Measurements from ENCODE around the gene PPP1R3F. TPM values are rescaled to one million over a fixed set of nuclear protein-coding genes. Genes with fewer than 3 reads are reported as not detected.

Gene PPP1R3F
- total and polyA plus RNA-seq, 2 donors (not counting 1 experiment from before 2014, with no cell fraction given), result 3.7 to 10.2 TPM

DNA sequence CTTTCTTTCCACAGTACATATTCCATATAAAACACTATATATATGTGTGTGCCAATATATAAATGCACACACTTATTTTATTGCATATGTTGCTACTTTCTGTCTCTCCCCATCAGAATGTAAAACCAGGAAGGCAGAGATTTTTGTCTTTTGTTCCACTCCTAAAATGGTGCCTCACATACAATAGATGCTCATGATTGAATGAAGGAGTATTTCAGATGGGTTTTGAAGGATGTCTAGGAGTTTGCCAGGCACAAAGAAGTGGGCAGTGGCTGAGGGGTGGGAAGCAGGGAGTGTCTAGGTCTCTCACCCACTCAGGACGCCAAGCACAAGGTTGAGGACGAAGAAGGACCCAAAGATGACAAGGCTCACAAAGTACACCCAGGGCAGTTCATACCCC is 41.9 kb upstream of the PPP1R3F start:
- no peaks in the 10 kb centered on the region for H3K27me3 Mint-ChIP-seq
- H3K9me3 Mint-ChIP-seq (ENCODE audit: insufficient read depth), result no peaks in the 10 kb centered on the region
- no peak overlapping the region for H2AFZ ChIP-seq (ENCODE audit: insufficient read depth, low read depth, low read length, poor library complexity, severe bottlenecking)
- ChIA-PET CTCF (no interaction called here), POLR2A (no interaction called here)
- peaks cover 5 to 14% of the 10 kb centered on the region in 2 donors for H3K4me1 ChIP-seq (ENCODE audit: control insufficient read depth in 2 of 2, insufficient read depth in 2 of 2, low read length in 2 of 2)
- no peak overlapping the region for H3K9ac ChIP-seq (ENCODE audit: low read length)
- no peaks in the 10 kb centered on the region for H3K9me3 ChIP-seq (ENCODE audit: control extremely low read depth in 1 of 3, control insufficient read depth in 2 of 3, insufficient read depth in 1 of 3, low read length in 2 of 3)
- no peaks in the 10 kb centered on the region for H3K27me3 ChIP-seq (replicated peaks in 1 of 4; ENCODE audit: control extremely low read depth in 1 of 4, control insufficient read depth in 3 of 4, insufficient read depth in 4 of 4, low read length in 3 of 4)
- H3K4me1 Mint-ChIP-seq, result peaks cover 14% of the 10 kb centered on the region
- no peaks in the 10 kb centered on the region for H3K36me3 ChIP-seq (replicated peaks in 1 of 2; ENCODE audit: control extremely low read depth in 1 of 2, control insufficient read depth in 1 of 2, extremely low read depth in 1 of 2, insufficient read depth in 2 of 2, low read length in 1 of 2)
- H3K4me2 ChIP-seq (replicated peaks; ENCODE audit: low read depth, low read length, poor library complexity, severe bottlenecking), result no peak overlapping the region
- no peaks in the 10 kb centered on the region for H3K79me2 ChIP-seq (ENCODE audit: control insufficient read depth, insufficient read depth, low read length)
- DNase-seq, result no peak
- WGBS (ENCODE audit: insufficient coverage), result 93% methylated on average over 2 of the region's 2 CpGs
- H3K4me3 Mint-ChIP-seq, result peak overlapping the region; percentile 19
- no peak for TF ChIP-seq CTCF (IDR thresholded peaks at IDR 0.05)
- no peak for TF ChIP-seq EZH2 (IDR thresholded peaks at IDR 0.05; ENCODE audit: borderline replicate concordance, insufficient read depth, low read depth, low read length, poor library complexity, severe bottlenecking)
- intact Hi-C loops (cut with micrococcal nuclease), result no loop called here
- no peak overlapping the region for H3K4me3 ChIP-seq (ENCODE audit: control extremely low read depth in 1 of 5, extremely low read depth in 1 of 5, insufficient read depth in 1 of 5, low read depth in 2 of 5, low read length in 4 of 5)
- no peak for ATAC-seq (ENCODE audit: low read depth)
- H3K27ac ChIP-seq (ENCODE audit: low read length in 2 of 2), result no peak overlapping the region
- no peak overlapping the region for H3K27ac Mint-ChIP-seq
- no peaks in the 10 kb centered on the region for H4K20me1 ChIP-seq (ENCODE audit: control insufficient read depth, insufficient read depth, low read length, poor library complexity, severe bottlenecking)

DNA sequence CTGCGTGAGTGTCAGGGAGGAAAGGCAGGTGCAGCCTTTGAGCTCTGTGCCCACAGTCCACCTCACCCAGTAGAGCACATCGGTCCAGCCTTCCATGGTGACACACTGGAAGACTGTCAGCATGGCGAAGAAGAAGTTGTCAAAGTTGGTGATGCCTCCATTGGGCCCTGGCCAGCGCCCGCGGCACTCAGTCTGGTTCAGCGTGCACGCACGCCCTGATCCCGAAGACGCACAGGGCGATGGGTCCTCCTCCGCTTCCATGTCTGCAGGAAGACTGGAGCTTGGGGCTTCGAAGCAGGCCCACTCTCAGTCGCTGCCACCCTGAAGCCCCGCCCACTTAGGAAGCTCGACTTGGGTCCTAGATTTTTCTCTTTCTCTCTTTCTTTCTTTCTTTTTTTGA is 41.4 kb upstream of the PPP1R3F start:
- H3K4me2 ChIP-seq (replicated peaks; ENCODE audit: low read depth, low read length, poor library complexity, severe bottlenecking), result no peak overlapping the region
- TF ChIP-seq CTCF (IDR thresholded peaks at IDR 0.05), result no peak
- TF ChIP-seq EZH2 (IDR thresholded peaks at IDR 0.05; ENCODE audit: borderline replicate concordance, insufficient read depth, low read depth, low read length, poor library complexity, severe bottlenecking), result no peak
- Mint-ChIP-seq H3K4me1 (peaks cover 14% of the 10 kb centered on the region), H3K9me3 (ENCODE audit: insufficient read depth) (no peaks in the 10 kb centered on the region), H3K27me3 (no peaks in the 10 kb centered on the region), H3K27ac (no peak overlapping the region), H3K4me3 (no peak overlapping the region)
- CTCF ChIA-PET, result no interaction called here
- H3K79me2 ChIP-seq (ENCODE audit: control insufficient read depth, insufficient read depth, low read length), result no peaks in the 10 kb centered on the region
- H3K4me1 ChIP-seq (ENCODE audit: control insufficient read depth in 2 of 2, insufficient read depth in 2 of 2, low read length in 2 of 2), result peaks cover 5 to 14% of the 10 kb centered on the region in 2 donors
- H3K4me3 ChIP-seq (ENCODE audit: control extremely low read depth in 1 of 5, extremely low read depth in 1 of 5, insufficient read depth in 1 of 5, low read depth in 2 of 5, low read length in 4 of 5), result no peak overlapping the region
- DNase-seq (no peak), ATAC-seq (ENCODE audit: low read depth) (no peak)
- H3K36me3 ChIP-seq (replicated peaks in 1 of 2; ENCODE audit: control extremely low read depth in 1 of 2, control insufficient read depth in 1 of 2, extremely low read depth in 1 of 2, insufficient read depth in 2 of 2, low read length in 1 of 2), result no peaks in the 10 kb centered on the region
- H3K27ac ChIP-seq (ENCODE audit: low read length in 2 of 2), result no peak overlapping the region
- no peaks in the 10 kb centered on the region for H4K20me1 ChIP-seq (ENCODE audit: control insufficient read depth, insufficient read depth, low read length, poor library complexity, severe bottlenecking)
- POLR2A ChIA-PET, result no interaction called here
- no peak overlapping the region for H2AFZ ChIP-seq (ENCODE audit: insufficient read depth, low read depth, low read length, poor library complexity, severe bottlenecking)
- H3K9ac ChIP-seq (ENCODE audit: low read length), result no peak overlapping the region
- H3K9me3 ChIP-seq (ENCODE audit: control extremely low read depth in 1 of 3, control insufficient read depth in 2 of 3, insufficient read depth in 1 of 3, low read length in 2 of 3), result no peaks in the 10 kb centered on the region
- no peaks in the 10 kb centered on the region for H3K27me3 ChIP-seq (replicated peaks in 1 of 4; ENCODE audit: control extremely low read depth in 1 of 4, control insufficient read depth in 3 of 4, insufficient read depth in 4 of 4, low read length in 3 of 4)
- intact Hi-C loops (cut with micrococcal nuclease), result no loop called here
- 97% methylated on average over 14 of the region's 17 CpGs for WGBS (ENCODE audit: insufficient coverage)

Data from B cell (primary cell).